Naive thymus-derived CD4-positive, alpha-beta T cell (primary cell): ENCODE measurements around the gene UGT1A8. TPM values are rescaled to one million over a fixed set of nuclear protein-coding genes. Genes with fewer than 3 reads are reported as not detected.

Experiments used
- ATAC-seq: fragments of 150-1000 bp; cut with Tn5 transposase; 2 replicates; pipeline ENCODE4 v1.10.0; 2021; ENCODE audit warnings: mild to moderate bottlenecking, moderate library complexity
- CTCF ChIA-PET: fragments of 350-600 bp; sonication (Branson Sonifier 250); formaldehyde crosslinking; loops from one replicate; lab custom pipeline; 2021; ENCODE audit warnings: antibody characterized with exemption; lab: Charles Lee
- POLR2A ChIA-PET: fragments of 350-600 bp; sonication (Branson Sonifier 250); formaldehyde crosslinking; loops from one replicate; lab custom pipeline; 2021; ENCODE audit warnings: antibody characterized with exemption, inconsistent platforms; lab: Charles Lee
- DNase-seq, 9 donors: peaks; one replicate each; pipeline versions ENCODE4 v3.0.0 to v3.0.0-alpha.2; 2020 to 2022; ENCODE audit warnings: mixed read lengths in 1 of 9
- H3K27ac ChIP-seq: one replicate; pipeline ENCODE4 v1.7.0; 2013; ENCODE audit warnings: mild to moderate bottlenecking, low read depth, low read length, moderate library complexity
- H3K27me3 ChIP-seq, 2 donors: one replicate each; pipeline ENCODE4 v1.7.0; 2013; ENCODE audit warnings: low read length in 2 of 2, mild to moderate bottlenecking in 2 of 2, moderate library complexity in 2 of 2; ENCODE audit not compliant: control insufficient read depth in 2 of 2, insufficient read depth in 2 of 2
- H3K36me3 ChIP-seq, 3 experiments: 1 replicate in 2 of 3; 2 replicates in 1 of 3; pipeline ENCODE4 v1.7.0; 2013; ENCODE audit warnings: low read length in 3 of 3, mild to moderate bottlenecking in 3 of 3, moderate library complexity in 1 of 3; ENCODE audit not compliant: insufficient read depth in 3 of 3, control insufficient read depth in 2 of 3
- H3K4me1 ChIP-seq, 2 donors: one replicate each; pipeline ENCODE4 v1.7.0; 2013; ENCODE audit warnings: low read length in 2 of 2, mild to moderate bottlenecking in 2 of 2, moderate library complexity in 1 of 2; ENCODE audit not compliant: control insufficient read depth in 2 of 2, insufficient read depth in 2 of 2
- H3K4me3 ChIP-seq: 2 replicates; pipeline ENCODE4 v1.7.0; 2013; ENCODE audit warnings: mild to moderate bottlenecking, low read length
- H3K9me3 ChIP-seq, 3 experiments: 1 replicate in 2 of 3; 2 replicates in 1 of 3; pipeline ENCODE4 v1.7.0; 2013; ENCODE audit warnings: low read length in 3 of 3; ENCODE audit not compliant: control insufficient read depth in 2 of 3
- H3K27ac Mint-ChIP-seq, 9 donors: one replicate each; pipeline ENCODE4 v1.8.0; 2020 to 2022; ENCODE audit warnings: mixed read lengths in 9 of 9, mild to moderate bottlenecking in 8 of 9, moderate library complexity in 5 of 9, inconsistent platforms in 2 of 9
- H3K27me3 Mint-ChIP-seq, 5 donors: one replicate each; pipeline ENCODE4 v1.8.0; 2021 to 2022; ENCODE audit warnings: mixed read lengths in 5 of 5, mild to moderate bottlenecking in 1 of 5
- H3K36me3 Mint-ChIP-seq, 5 donors: one replicate each; pipeline ENCODE4 v1.8.0; 2020 to 2022; ENCODE audit warnings: mixed read lengths in 5 of 5, mild to moderate bottlenecking in 3 of 5, inconsistent platforms in 1 of 5
- H3K4me1 Mint-ChIP-seq, 7 donors: one replicate each; pipeline ENCODE4 v1.8.0; 2020 to 2022; ENCODE audit warnings: mixed read lengths in 7 of 7, mild to moderate bottlenecking in 3 of 7, inconsistent platforms in 1 of 7
- H3K4me3 Mint-ChIP-seq, 10 donors: one replicate each; pipeline ENCODE4 v1.8.0; 2020 to 2022; ENCODE audit warnings: mild to moderate bottlenecking in 10 of 10, mixed read lengths in 10 of 10, moderate library complexity in 6 of 10, inconsistent platforms in 2 of 10
- H3K9me3 Mint-ChIP-seq, 11 donors: one replicate each; pipeline ENCODE4 v1.8.0; 2020 to 2022; ENCODE audit warnings: mixed read lengths in 11 of 11, mild to moderate bottlenecking in 4 of 11, inconsistent platforms in 1 of 11, moderate library complexity in 1 of 11
- intact Hi-C, 2 donors: fragments of 100-400 bp; cut with micrococcal nuclease; formaldehyde crosslinking; loops; one replicate each; pipeline ENCODE4 v1.15.1; 2023
- polyA plus RNA-seq, 2 donors: library from polyadenylated mRNA; unstranded; fragments of 300-500 nt; fragmentation: Illumina TruSeq; gene quantifications; one replicate each; pipeline ENCODE4 v1.2.3, GENCODE V29; 2021
- total RNA-seq, 6 experiments: library from RNA in 5 of 6; stranded (reverse) in 5 of 6; gene quantifications; 1 replicate in 5 of 6; 2 replicates in 1 of 6; pipeline ENCODE4 v1.2.3 and lab custom pipeline; 2021 to 2026

UGT1A8 gene
- total and polyA plus RNA-seq, 7 experiments from 2014 or later = not detected

GRCh38 chr2:233689031-233689430, 71.6 kb downstream of the UGT1A8 start:
- Histone ChIP-seq H3K36me3 (no peaks in the 10 kb centered on the region), H3K4me3 (no peak overlapping the region), H3K27me3 (no peaks in the 10 kb centered on the region), H3K27ac (no peak overlapping the region), H3K9me3 (no peaks in the 10 kb centered on the region), H3K4me1 (no peaks in the 10 kb centered on the region)
- H3K4me1 Mint-ChIP-seq = no peaks in the 10 kb centered on the region
- ATAC-seq (peak; percentile 29), DNase-seq (no peak)
- ChIA-PET POLR2A (no interaction called here), CTCF (no interaction called here)
- H3K36me3 Mint-ChIP-seq = peaks cover 0 to 4% (median 0%) of the 10 kb centered on the region in 5 donors
- H3K4me3 Mint-ChIP-seq = no peak overlapping the region
- no peak overlapping the region for H3K27ac Mint-ChIP-seq
- peaks cover 0 to 2% (median 0%) of the 10 kb centered on the region in 11 donors for H3K9me3 Mint-ChIP-seq
- intact Hi-C loops = no loop called here
- peaks cover 4 to 20% (median 6%) of the 10 kb centered on the region in 5 donors for H3K27me3 Mint-ChIP-seq

DNA sequence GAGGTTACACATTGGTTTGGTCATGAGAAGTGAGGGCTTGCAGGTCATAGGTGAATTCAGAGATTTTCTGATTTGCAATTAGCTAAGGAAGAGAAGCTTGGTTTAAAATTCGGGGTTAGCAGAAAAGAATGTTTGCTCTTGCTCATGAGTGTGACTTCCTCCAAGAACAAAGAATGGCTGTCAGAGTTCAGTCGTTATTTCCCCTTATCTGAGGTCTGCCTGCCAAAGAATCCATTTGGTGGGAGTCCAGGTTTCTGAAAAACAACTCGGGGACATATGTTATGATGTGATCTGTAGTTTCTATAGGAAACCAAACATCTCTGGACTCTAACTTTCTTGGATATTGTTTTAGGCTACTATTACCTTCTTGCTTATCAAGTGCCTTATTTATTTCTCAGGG, 72.1 kb downstream of the UGT1A8 start:
- DNase-seq (no peak), ATAC-seq (no peak)
- ChIA-PET POLR2A (no interaction called here), CTCF (no interaction called here)
- no peak overlapping the region for H3K4me3 ChIP-seq
- H3K9me3 ChIP-seq = no peaks in the 10 kb centered on the region
- no peaks in the 10 kb centered on the region for H3K4me1 Mint-ChIP-seq
- intact Hi-C loops = no loop called here
- no peak overlapping the region for H3K27ac ChIP-seq
- no peaks in the 10 kb centered on the region for H3K4me1 ChIP-seq
- H3K9me3 Mint-ChIP-seq = peaks cover 0 to 2% (median 0%) of the 10 kb centered on the region in 11 donors
- no peaks in the 10 kb centered on the region for H3K27me3 ChIP-seq
- peaks cover 4 to 20% (median 6%) of the 10 kb centered on the region in 5 donors for H3K27me3 Mint-ChIP-seq
- no peaks in the 10 kb centered on the region for H3K36me3 ChIP-seq
- no peak overlapping the region for H3K4me3 Mint-ChIP-seq
- peaks cover 0 to 4% (median 0%) of the 10 kb centered on the region in 5 donors for H3K36me3 Mint-ChIP-seq
- H3K27ac Mint-ChIP-seq = no peak overlapping the region

- H3K27ac ChIP-seq = no peak overlapping the region
- H3K9me3 Mint-ChIP-seq = peaks cover 0 to 2% (median 0%) of the 10 kb centered on the region in 11 donors
- no peaks in the 10 kb centered on the region for H3K4me1 ChIP-seq
- peaks cover 4 to 18% (median 6%) of the 10 kb centered on the region in 5 donors for H3K27me3 Mint-ChIP-seq
- no peak overlapping the region for H3K27ac Mint-ChIP-seq
- DNase-seq (no peak), ATAC-seq (no peak)
- H3K4me1 Mint-ChIP-seq = no peaks in the 10 kb centered on the region
- H3K4me3 ChIP-seq = no peak overlapping the region
- H3K4me3 Mint-ChIP-seq = no peak overlapping the region
- H3K9me3 ChIP-seq = no peaks in the 10 kb centered on the region
- H3K36me3 ChIP-seq = no peaks in the 10 kb centered on the region
- POLR2A ChIA-PET = interaction anchor here (0.7 kb wide), 1 partner anchor 1837 kb away, joined by 3 read pairs; no protein-coding TSS in a partner anchor
- no peaks in the 10 kb centered on the region for H3K27me3 ChIP-seq
- CTCF ChIA-PET = interaction anchor here (0.5 kb wide), 1 partner anchor 1548 kb away, joined by 3 read pairs; no protein-coding TSS in a partner anchor
- peaks cover 0 to 4% (median 0%) of the 10 kb centered on the region in 5 donors for H3K36me3 Mint-ChIP-seq
- intact Hi-C loops = no loop called here
Observed at GRCh38 chr2:233690444-233690843, 73.0 kb downstream of the UGT1A8 start.

DNA sequence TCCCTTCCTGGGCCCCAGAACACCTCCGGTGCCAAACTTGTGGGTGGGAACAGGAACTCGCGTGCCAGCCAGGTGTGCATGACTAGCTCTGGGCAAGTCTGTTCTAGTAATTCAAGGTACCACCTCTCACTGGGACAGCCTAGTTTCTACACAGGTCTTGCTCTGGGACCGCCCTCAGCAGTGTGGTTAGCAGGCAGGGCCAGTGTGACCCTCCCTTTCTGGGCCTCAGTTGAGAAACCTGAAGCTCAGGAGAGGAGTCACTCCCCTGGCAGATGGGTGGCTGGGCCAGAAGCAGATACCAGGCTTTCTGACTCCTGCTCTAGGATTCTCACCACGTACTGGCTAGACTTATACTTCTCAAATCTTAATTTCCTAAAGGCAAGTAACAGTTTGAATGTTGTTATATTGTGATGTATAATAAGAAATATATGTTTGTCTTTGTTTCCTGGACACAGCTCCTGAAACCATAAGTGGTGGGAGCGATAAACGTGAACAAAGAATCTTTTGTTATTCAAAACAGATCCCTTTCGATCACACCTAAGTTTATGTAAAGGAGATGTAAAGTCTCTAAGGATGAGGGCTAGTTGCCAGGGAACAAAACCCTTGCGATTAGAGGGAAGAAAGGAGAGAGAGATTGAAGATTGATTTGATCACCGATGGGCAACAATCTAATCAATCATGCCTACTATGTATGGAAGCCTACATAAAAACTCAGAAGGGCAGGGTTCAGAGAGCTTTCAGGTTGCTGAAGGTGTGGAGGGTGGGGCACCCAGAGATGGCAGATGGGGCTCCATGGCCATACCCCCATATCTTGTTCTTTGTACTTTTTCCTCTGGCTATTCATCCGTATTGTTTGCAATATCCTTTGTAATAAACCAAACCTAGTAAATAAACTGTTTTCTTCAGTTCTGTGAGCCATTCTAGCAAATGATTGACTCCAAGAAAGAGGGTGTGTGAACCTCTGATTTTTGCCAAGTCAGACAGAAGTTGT, 74.3 kb downstream of the UGT1A8 start:
- ChIA-PET CTCF (no interaction called here), POLR2A (no interaction called here)
- Mint-ChIP-seq H3K9me3 (peaks cover 0 to 2% (median 0%) of the 10 kb centered on the region in 11 donors), H3K4me1 (no peaks in the 10 kb centered on the region), H3K4me3 (no peak overlapping the region), H3K27me3 (peaks cover 2 to 24% (median 4%) of the 10 kb centered on the region in 5 donors), H3K36me3 (peaks cover 0 to 6% (median 0%) of the 10 kb centered on the region in 5 donors), H3K27ac (no peak overlapping the region)
- no peaks in the 10 kb centered on the region for H3K4me1 ChIP-seq
- no peaks in the 10 kb centered on the region for H3K9me3 ChIP-seq
- no peak overlapping the region for H3K4me3 ChIP-seq
- no peak overlapping the region for H3K27ac ChIP-seq
- intact Hi-C loops = no loop called here
- no peaks in the 10 kb centered on the region for H3K36me3 ChIP-seq
- no peaks in the 10 kb centered on the region for H3K27me3 ChIP-seq
- no peak for ATAC-seq
- DNase-seq = no peak

DNA sequence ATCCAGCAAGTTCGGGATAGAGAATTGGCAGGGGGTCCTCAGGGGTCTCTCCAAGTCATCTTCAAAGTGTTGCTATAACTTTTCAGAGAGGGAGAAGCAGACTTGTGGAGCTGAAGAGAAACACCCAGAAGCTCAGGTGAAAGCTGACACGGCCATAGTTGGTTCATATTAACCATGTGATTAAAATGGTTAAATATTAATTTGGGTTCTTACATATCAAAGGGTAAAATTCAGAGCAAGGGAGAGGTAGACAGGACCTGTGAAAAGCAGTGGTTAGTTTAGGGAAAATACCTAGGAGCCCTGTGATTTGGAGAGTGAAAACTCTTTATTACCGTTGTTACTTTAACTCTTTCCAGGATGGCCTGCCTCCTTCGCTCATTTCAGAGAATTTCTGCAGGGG, 75.2 kb downstream of the UGT1A8 start, which contains the start of gene UGT1A6:
Gene UGT1A6 (plus strand): TSS at position 243 of the 400 bp plus-strand sequence. CDS start 115 bp downstream, at position 358.
- Mint-ChIP-seq H3K27ac (peak within 1 kb of the TSS in 1 of 9 donors; percentile 77), H3K36me3 (peaks cover 0 to 6% (median 0%) of the 10 kb centered on the region in 5 donors), H3K4me1 (no peaks in the 10 kb centered on the region), H3K27me3 (peaks cover 0 to 31% (median 4%) of the 10 kb centered on the region in 5 donors), H3K9me3 (peaks cover 0 to 2% (median 0%) of the 10 kb centered on the region in 11 donors), H3K4me3 (no peak within 1 kb of the TSS)
- no peak within 1 kb of the TSS for H3K4me3 ChIP-seq
- H3K36me3 ChIP-seq = no peaks in the 10 kb centered on the region
- H3K27me3 ChIP-seq = no peaks in the 10 kb centered on the region
- ChIA-PET POLR2A (no interaction called here), CTCF (no interaction called here)
- ATAC-seq = no peak
- intact Hi-C loops = no loop called here
- no peaks in the 10 kb centered on the region for H3K9me3 ChIP-seq
- no peak within 1 kb of the TSS for H3K27ac ChIP-seq
- no peak for DNase-seq
- no peaks in the 10 kb centered on the region for H3K4me1 ChIP-seq

DNA sequence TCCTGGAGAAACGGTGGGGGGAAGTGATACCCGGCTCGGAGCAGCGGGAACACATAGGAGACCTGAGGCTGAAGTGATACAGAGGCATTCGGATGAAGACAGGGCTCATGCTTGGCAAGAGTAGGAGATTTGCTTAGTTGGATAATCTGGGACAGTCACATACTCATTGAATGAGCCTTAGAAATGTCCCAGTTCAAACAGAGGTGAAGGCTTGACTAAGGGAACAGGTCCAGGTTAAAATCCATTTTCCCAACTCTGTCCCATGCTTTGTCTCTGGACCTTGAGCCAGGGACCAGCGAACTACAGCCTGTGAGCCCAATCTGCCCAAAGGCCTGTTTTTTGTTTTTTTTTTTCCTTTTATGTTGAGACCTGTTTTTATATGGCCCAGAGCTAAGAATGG, 76.5 kb downstream of the UGT1A8 start:
- H3K4me1 ChIP-seq = no peaks in the 10 kb centered on the region
- ChIA-PET CTCF (no interaction called here), POLR2A (no interaction called here)
- no peaks in the 10 kb centered on the region for H3K27me3 ChIP-seq
- H3K4me3 ChIP-seq = no peak overlapping the region
- Mint-ChIP-seq H3K27ac (peak overlapping the region in 1 of 9 donors; percentile 77), H3K27me3 (peaks cover 0 to 26% (median 3%) of the 10 kb centered on the region in 5 donors), H3K36me3 (peaks cover 0 to 3% (median 0%) of the 10 kb centered on the region in 5 donors), H3K4me1 (no peaks in the 10 kb centered on the region), H3K4me3 (no peak overlapping the region), H3K9me3 (no peaks in the 10 kb centered on the region)
- ATAC-seq (no peak), DNase-seq (no peak)
- intact Hi-C loops = no loop called here
- H3K27ac ChIP-seq = no peak overlapping the region
- no peaks in the 10 kb centered on the region for H3K36me3 ChIP-seq
- no peaks in the 10 kb centered on the region for H3K9me3 ChIP-seq
